Stimulated activated CD4-positive, alpha-beta T cell treated with anti-CD3 and anti-CD28 coated beads, Interleukin-1b, Interleukin-23, amount 100 ng/mL, for 24 hours (primary cell): Measurements from ENCODE around the gene INPP5B.
"Not testable (repeated sequence)": the region's sequence is repeated elsewhere in the genome, so short reads cannot be mapped to it uniquely, and the experiment has no call there.

Experiments
- DNase-seq, 4 experiments: peaks; one replicate each; pipeline ENCODE4 v3.0.0-alpha.2; 2020; ENCODE audit warnings: low read depth in 4 of 4, low spot score in 1 of 4

Gene INPP5B

GRCh38 chr1:37915476-37916093 is 31.3 kb downstream of the INPP5B start:
- no peak for DNase-seq

GRCh38 chr1:37914719-37915475 is 32.0 kb downstream of the INPP5B start:
- DNase-seq, result no peak

DNA sequence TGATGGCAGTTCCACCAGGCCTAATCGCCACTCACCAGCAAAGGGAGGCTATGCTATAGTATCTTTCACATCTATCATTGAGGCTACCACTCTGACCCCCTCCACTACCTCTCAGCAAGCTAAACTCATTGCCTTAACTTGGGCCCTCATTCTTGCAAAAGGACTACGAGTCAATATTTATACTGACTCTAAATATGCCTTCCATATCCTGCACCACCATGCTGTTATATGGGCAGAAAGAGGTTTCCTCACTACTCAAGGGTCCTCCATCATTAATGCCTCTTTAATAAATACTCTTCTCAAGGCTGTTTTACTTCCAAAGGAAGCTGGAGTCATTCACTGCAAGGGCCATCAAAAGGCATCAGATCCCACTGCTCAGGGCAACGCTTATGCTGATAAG is 35.4 kb downstream of the INPP5B start:
- DNase-seq, result not testable (repeated sequence)

- DNase-seq, result not testable (repeated sequence)
Observed at GRCh38 chr1:37910886-37911285, 36.0 kb downstream of the INPP5B start.

GRCh38 chr1:37908531-37908930 is 38.3 kb downstream of the INPP5B start:
- DNase-seq, result not testable (repeated sequence)

GRCh38 chr1:37907416-37908125 is 39.3 kb downstream of the INPP5B start:
- DNase-seq, result not testable (repeated sequence)

- not testable (repeated sequence) for DNase-seq
Observed at GRCh38 chr1:37906591-37906990, 40.3 kb downstream of the INPP5B start.

DNA sequence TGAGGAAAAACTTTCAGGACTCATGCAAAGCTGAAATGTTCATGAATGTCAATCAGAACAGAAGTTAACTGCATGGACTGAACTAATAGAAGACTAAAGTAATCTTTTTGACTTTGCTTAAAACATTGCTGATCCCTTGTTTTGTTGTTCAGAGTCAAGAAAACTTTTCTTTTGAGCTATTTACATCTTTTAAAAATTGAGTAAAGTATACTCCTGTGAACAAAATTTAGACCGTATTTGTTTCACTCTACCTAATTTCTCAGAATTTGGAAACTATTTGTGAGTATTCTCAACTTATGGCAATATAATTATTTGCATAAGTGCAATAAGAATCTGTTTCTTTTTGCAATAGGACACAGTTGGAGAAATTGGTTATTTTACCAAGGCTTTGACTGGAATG is 41.1 kb downstream of the INPP5B start:
- DNase-seq, result no peak

- not testable (repeated sequence) for DNase-seq
Observed at GRCh38 chr1:37903921-37904320, 42.9 kb downstream of the INPP5B start.

GRCh38 chr1:37902983-37903382 is 43.9 kb downstream of the INPP5B start:
- no peak for DNase-seq

DNA sequence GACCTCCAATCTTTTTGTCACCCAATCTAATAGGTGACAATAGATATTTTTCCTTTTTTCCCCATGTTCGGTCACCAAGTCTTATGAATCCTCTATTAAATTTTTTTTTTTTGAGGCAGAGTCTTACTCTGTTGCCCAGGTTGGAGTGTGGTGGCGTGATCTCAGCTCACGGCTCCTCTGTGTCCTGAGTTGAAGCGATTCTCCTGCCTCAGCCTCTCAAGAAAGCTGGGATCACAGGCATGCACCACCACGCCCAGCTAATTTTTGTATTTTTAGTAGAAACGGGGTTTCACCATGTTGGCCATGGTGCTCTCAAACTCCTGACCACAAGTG is 45.0 kb downstream of the INPP5B start:
- DNase-seq, result no peak

DNA sequence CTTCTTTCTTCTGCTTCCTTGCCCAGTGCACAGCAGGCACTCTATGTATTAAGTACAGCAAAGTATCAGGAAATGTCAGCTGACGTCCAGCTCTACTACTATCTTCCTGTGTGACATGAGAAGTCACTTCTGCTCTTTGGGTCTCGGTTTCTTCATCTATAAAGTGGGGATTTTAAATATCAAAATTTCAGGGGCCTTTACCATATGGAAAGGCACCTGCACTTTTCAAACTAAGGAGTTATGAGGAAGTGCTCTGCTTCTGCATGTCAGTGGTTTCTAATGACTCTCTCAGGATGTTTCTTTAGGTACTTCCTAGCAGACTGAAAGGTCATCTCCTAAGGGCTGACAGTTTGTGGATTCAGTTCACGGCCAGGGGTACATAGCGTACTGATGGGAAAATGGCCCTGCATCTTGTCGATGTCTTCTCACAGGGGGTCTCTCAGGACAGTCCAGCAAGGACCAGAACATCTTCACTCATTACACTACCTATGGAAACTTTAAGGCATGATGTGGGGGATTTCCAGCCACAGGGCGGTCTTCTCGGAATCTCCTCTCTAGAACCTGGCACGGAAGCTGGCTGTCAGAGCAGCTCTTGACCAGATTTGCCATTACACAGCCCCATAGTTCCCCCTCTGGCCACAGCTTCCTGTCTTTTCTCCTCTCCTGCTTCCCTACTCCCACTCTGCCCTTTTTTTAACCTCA is 45.5 kb downstream of the INPP5B start:
- DNase-seq, result no peak

- not testable (repeated sequence) for DNase-seq
Observed at GRCh38 chr1:37897563-37897962, 49.3 kb downstream of the INPP5B start.

- DNase-seq, result no peak
Observed at GRCh38 chr1:37893673-37894072, 53.2 kb downstream of the INPP5B start.

DNA sequence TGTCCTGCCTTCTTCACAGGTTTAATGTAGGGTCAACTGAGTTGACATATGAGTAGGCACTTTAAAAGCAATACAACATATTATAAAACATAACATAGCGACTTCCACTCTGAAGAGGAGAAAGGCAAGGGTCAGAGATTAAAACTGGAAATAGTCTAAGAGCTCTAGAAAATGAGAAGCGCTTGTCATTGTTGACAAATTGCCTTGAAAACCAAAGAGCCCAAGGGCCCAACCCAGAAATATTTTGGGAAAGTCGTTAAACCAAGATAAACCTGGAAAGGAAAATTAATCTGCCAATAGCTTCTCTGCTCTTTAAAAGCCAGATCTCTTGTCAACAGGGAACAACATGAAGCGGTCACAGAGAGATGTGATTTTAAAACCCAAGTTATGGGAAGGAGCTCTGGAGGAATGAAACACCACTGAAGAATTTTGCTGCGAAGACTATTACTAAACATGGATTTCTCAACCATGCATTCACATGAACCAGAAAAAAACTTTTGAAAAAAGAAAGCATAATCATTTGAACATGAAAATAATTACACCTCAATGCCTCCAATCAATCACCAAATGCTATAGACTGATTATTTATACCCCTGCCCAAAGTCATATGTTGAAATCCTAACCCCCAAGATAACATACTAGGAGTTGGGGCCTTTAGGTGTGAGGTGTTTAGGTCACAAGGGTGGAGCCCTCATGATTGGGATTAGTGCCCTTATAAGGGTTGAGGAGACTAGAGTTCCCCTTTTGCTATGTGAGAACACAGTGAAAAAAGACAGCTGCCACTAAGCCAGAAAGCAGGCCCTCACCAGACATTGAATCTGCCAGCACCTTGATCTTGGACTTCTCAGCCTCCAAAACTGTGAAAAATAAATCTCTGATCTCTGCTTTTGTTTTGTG is 54.5 kb downstream of the INPP5B start:
- no peak for DNase-seq

GRCh38 chr1:37890378-37891014 is 56.4 kb downstream of the INPP5B start:
- DNase-seq, result no peak

DNA sequence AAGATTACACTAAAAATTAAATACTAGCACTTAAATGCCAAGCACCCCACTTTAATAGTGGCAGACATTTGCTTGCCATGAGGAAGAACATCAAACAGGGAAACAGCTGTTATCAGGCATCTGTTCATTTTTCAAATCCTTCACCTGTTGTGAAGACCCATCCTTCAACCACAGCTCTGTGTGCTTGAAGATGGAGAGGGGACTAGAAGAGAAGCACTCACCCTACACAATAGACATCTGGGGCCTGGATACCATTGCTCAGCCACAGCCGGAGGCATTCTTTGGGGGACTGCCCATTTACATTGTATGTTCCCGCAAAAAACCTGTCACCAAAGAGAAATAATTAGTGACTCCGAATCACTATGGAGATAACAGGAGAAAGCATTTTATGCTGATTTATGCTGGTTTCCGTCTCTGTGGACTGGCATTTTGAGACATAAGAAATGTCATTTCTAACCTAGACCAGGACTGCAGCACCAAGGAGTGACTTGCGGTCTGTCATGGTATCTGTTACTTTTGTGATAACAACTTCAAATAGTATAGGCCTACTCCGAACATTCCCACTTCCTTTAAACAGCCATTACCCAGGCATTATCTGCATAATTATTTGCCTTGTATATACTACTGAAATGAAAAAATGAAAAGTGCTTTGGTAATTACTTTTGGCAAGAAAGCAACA is 58.7 kb downstream of the INPP5B start:
- no peak for DNase-seq

- no peak for DNase-seq
Observed at GRCh38 chr1:37884145-37884544, 62.7 kb downstream of the INPP5B start.

DNA sequence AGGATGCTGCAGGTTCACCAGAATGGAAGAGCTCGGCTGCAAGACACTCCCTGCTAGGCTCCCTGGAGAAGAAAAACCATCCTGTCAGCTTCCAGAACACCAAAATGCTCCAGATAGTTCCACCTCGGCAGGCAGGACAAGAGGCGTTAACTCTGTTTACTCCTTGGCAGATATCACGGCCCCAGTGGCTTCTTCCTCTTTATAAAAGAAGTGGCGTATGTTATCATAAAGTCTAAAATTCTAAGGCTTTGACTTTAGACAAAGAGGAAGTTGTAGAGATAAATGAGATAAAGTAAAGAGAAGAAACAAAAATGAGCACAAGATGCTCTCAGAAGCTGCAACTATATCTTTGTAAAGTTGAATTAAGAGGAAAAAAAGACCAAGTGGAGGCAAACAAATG is 63.2 kb downstream of the INPP5B start:
- DNase-seq, result no peak

- DNase-seq, result no peak
Observed at GRCh38 chr1:37879865-37880264, 67.0 kb downstream of the INPP5B start.
